Endometrial microvascular endothelial cells (primary cell): ENCODE data around the gene LYPD4. TPM values are rescaled to one million over a fixed set of nuclear protein-coding genes. Genes with fewer than 3 reads are reported as not detected.

Experiments used
- total RNA-seq: library from RNA; depleted of rRNA; stranded (reverse); fragments of >200 nt; gene quantifications from one replicate; pipeline ENCODE4 v1.2.3, GENCODE V29; 2015; ENCODE audit errors: inconsistent ontology term

Gene LYPD4
- total RNA-seq, 1 donor from 2014 or later, result not detected

Other genes with a start within 250 kb of the LYPD4 start
- gene CEACAM4, start 217.6 kb downstream of the LYPD4 start, total RNA-seq, result not detected
- gene CEACAM7, start 156.4 kb downstream of the LYPD4 start, total RNA-seq, result not detected
- gene CEACAM5, start 136.1 kb downstream of the LYPD4 start, total RNA-seq, result not detected
- not detected for gene CEACAM6, start 89.2 kb downstream of the LYPD4 start, total RNA-seq
- not detected for gene CEACAM3, start 48.1 kb downstream of the LYPD4 start, total RNA-seq
- gene DMRTC2, start 359 bp upstream of the LYPD4 start, total RNA-seq, result not detected
- gene RPS19, start 15.6 kb upstream of the LYPD4 start, total RNA-seq, result 1,714 TPM
- not detected for gene CD79A, start 32.6 kb upstream of the LYPD4 start, total RNA-seq
- 89.6 TPM for gene ARHGEF1, start 38.5 kb upstream of the LYPD4 start, total RNA-seq
- gene ERFL, start 83.8 kb upstream of the LYPD4 start, total RNA-seq, result not detected
- gene RABAC1, start 114.6 kb upstream of the LYPD4 start, total RNA-seq, result 131 TPM
- gene ATP1A3, start 149.5 kb upstream of the LYPD4 start, total RNA-seq, result under 0.01 TPM
- not detected for gene GRIK5, start 225.5 kb upstream of the LYPD4 start, total RNA-seq
- 11.6 TPM for gene ZNF574, start 231.5 kb upstream of the LYPD4 start, total RNA-seq